BE2C (cell line): ENCODE data around the gene ZFPM1.

Experiments used
- DNase-seq: peaks from one replicate; pipeline ENCODE4 v3.0.0-alpha.2; 2020
- H3K27me3 ChIP-seq: fragments of 250-450 bp; sonication (Bioruptor Pico); 2 replicates; pipeline ENCODE4 v1.5.1; 2020; ENCODE audit warnings: mild to moderate bottlenecking
- H3K36me3 ChIP-seq: fragments of 250-450 bp; sonication (Bioruptor Pico); 2 replicates; pipeline ENCODE4 v1.5.1; 2020; ENCODE audit warnings: mild to moderate bottlenecking
- H3K4me1 ChIP-seq: fragments of 250-450 bp; sonication (Bioruptor Pico); 2 replicates; pipeline ENCODE4 v1.5.1; 2020
- H3K4me3 ChIP-seq: 2 replicates; pipeline ENCODE4 v1.5.1; 2011; ENCODE audit warnings: low read depth, low read length
- H3K9me3 ChIP-seq: fragments of 250-450 bp; sonication (Bioruptor Pico); 2 replicates; pipeline ENCODE4 v1.5.1; 2020
- TF ChIP-seq, protein P1 (sequence below): IDR thresholded peaks from 2 replicates; pipeline ENCODE4 v1.5.1; 2012; ENCODE audit warnings: mild to moderate bottlenecking, low read depth, low read length

ZFPM1 gene

DNA sequence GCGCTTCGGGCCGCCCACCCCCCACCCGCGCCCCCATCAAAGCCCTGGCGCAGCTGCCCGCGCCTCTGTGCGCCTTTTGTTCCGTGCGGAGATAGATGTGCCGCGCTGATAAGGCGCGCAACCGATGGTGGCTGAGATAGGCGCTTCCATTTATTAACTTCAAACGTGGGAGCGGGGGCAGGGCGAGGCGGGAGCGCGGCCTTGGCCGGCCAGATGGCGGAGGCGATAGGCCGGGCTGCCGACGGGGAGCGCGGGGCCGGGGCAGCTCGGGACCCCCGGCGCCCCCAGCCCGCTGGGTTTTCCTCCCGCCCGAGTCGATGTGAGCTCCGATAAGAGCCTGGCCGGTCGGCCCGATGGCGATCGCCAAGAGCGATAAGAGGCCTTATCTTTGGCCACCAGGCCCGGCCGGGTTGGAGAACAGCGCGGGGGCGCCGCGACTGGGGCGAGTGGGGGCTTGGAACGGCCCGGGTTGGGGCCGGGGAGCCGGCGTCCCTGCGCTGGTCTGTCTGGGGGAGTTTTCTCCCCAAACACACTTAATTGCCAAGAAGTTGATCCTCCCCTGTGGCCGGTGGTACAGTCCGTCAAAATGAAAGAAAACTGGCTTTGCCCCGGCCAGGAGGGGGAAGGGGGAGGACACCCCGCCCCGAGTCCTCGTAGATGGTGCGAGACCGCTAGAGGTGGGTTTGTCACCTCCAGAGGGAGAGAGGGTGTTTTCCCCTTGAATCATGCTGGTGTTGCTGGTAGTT, 2.7 kb downstream of the ZFPM1 start:
- peak overlapping the region; percentile 59 for H3K4me3 ChIP-seq
- H3K4me1 ChIP-seq: peaks cover 9% of the 10 kb centered on the region
- DNase-seq: no peak
- no peaks in the 10 kb centered on the region for H3K9me3 ChIP-seq
- no peaks in the 10 kb centered on the region for H3K36me3 ChIP-seq
- H3K27me3 ChIP-seq: peaks cover 24% of the 10 kb centered on the region
- TF ChIP-seq, protein P1, sequence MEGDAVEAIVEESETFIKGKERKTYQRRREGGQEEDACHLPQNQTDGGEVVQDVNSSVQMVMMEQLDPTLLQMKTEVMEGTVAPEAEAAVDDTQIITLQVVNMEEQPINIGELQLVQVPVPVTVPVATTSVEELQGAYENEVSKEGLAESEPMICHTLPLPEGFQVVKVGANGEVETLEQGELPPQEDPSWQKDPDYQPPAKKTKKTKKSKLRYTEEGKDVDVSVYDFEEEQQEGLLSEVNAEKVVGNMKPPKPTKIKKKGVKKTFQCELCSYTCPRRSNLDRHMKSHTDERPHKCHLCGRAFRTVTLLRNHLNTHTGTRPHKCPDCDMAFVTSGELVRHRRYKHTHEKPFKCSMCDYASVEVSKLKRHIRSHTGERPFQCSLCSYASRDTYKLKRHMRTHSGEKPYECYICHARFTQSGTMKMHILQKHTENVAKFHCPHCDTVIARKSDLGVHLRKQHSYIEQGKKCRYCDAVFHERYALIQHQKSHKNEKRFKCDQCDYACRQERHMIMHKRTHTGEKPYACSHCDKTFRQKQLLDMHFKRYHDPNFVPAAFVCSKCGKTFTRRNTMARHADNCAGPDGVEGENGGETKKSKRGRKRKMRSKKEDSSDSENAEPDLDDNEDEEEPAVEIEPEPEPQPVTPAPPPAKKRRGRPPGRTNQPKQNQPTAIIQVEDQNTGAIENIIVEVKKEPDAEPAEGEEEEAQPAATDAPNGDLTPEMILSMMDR: no peak

DNA sequence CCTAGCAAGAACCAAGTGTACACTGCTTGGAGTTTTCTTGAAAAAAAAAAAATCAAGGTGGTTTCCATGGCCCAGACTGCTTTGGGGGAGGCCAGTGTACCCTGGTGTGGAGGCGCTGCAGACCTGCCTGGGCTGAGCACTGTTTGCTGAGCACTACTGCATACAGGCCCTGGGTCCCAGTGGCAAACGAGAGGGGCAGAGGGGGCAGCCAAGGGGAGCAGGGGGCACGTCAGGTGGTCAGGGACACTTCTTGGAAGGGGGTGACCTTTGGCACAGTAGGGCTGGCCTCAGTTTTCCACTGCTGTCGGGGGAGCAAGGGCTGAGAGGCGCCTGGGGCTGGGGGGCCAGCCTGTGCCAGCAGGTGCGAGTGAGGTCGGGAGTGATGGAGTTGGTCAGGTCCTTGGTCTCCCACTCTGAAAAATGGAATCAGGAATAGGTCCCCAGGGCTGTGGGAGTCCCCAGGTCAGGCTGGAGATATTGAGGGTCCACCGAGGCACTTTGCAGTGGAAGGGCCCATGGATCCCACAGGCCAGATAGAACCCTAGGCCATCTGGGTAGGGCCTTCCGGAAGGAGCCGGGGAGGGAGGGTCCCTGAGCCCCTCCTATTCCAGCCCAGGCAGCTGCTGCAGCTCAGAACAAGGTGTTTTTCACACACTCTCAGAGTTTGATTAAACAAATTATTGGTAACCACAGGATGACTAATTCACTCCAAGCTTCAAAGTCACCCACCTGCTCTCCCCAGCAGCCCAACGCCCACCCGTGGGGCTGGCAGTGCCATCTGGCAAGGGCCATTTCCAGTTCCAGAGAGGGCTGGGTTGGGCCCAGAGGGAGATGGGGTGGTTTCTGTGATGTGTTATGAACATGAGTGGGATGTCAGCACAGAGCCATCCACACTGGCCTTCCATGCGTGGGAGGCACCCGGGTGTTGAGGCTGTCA, 3.5 kb downstream of the ZFPM1 start:
- TF ChIP-seq, protein P1: no peak
- Histone ChIP-seq H3K4me1 (peaks cover 12% of the 10 kb centered on the region), H3K36me3 (no peaks in the 10 kb centered on the region), H3K4me3 (no peak overlapping the region; the same call in 1 of the 2 replicates), H3K27me3 (peaks cover 24% of the 10 kb centered on the region), H3K9me3 (no peaks in the 10 kb centered on the region)
- DNase-seq: no peak

DNA sequence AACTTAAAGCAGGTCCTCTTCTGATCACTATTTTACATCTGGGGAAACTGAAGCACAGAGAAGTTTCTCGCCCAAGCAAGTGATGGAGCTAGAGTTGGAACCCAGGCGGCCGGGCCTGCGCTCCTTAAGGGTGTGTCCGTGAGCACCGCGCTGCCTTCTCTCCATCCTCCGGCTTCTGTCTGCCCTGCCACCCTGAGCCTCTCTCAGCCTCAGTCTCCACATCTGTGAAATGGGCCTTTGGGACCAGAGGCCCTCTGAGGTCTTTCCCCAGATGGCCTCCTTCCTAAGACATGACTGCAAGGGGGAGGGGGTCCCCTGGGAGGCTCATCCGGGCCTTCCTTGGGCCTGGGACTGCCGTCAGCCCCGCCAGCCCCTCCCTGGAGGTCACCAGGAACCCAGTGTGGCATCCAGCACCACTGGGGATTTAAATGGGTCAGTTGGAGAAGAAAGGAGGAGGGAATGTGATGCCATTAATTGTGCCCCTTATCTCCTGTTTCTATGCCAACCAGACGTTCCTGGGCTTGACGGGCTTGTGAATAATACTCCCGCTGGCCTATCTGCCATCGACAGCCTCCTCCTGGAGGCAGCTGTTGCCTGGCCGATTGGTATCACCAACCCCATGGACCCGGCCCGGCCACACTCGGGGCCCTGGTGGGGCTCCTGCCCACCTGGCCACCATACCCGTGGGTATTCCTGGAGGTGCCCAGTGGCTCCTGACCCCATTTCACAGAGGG, 5.1 kb downstream of the ZFPM1 start:
- peaks cover 24% of the 10 kb centered on the region for H3K27me3 ChIP-seq
- no peaks in the 10 kb centered on the region for H3K36me3 ChIP-seq
- no peaks in the 10 kb centered on the region for H3K9me3 ChIP-seq
- TF ChIP-seq, protein P1: no peak
- DNase-seq: peak; percentile 71
- no peak overlapping the region for H3K4me3 ChIP-seq
- peaks cover 9% of the 10 kb centered on the region for H3K4me1 ChIP-seq

DNA sequence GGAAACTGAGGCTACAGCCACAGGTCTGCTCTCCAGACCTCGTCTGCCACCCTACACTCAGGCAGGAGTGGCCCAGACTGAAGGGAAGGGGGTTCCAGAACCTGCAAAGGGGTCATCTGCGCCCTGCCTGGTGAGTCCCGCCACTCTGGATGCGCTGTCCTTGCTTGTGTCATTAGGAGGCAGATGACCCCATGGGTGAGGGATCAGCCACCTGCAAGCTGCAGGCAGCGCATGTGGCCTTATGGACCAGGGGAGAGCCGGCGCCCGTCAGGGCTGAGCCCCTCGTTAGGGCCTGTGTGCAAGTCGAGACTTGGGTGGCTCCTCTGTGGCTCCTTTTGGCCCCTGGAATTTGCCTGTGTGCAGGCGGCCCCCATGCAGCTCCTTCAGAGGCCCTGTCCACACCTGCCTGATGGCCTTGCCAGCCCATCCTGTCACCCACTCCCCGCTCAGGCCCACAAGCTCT, 5.7 kb downstream of the ZFPM1 start:
- no peaks in the 10 kb centered on the region for H3K9me3 ChIP-seq
- no peak overlapping the region for H3K4me3 ChIP-seq
- peaks cover 22% of the 10 kb centered on the region for H3K27me3 ChIP-seq
- no peaks in the 10 kb centered on the region for H3K36me3 ChIP-seq
- H3K4me1 ChIP-seq: peaks cover 9% of the 10 kb centered on the region
- DNase-seq: no peak
- TF ChIP-seq, protein P1: no peak

DNA sequence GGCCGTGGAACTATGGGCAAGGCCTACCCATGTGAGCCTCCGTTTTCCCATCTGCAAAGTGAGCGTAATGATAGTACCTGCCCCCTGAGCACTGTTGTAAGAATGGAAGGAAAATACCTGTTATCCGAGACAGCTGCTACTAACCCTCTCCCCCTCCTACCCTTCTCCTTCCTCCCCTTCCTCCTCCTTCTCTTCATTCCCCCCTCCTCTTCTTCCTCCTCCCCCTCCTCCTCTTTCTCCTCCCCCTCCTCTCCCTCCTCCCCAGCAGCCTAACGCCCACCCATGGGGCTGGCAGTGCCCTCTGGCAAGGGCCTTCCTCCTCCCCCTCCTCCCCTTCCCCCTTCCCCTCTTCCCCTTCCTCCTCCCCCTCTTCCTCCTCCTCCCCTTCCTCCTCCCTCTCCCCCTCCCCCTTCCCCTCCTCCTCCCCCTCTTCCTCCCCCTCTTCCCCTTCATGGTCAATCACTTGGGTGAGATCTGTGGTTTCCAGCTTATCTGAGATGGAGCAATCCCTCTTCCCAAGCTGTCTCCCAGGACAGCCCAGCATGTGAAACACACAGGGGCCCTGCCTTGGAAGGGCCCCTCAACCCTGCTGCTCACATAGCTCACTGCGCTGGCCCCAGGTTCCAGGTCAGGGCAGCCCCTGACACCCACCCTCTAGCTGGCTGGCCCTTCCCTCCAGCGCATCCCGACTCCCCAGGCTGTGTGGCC, 6.4 kb downstream of the ZFPM1 start:
- Histone ChIP-seq H3K4me1 (peaks cover 15% of the 10 kb centered on the region), H3K4me3 (no peak overlapping the region), H3K36me3 (no peaks in the 10 kb centered on the region), H3K9me3 (no peaks in the 10 kb centered on the region), H3K27me3 (peaks cover 15% of the 10 kb centered on the region)
- TF ChIP-seq, protein P1: no peak
- no peak for DNase-seq
